ENCODE data around the gene TCEAL4.

GRCh38 chrX:103630171-103630511, 44.8 kb downstream of the TCEAL4 start:
- TF ChIP-seq CTCF (IDR thresholded peaks at IDR 0.05) (no peak), POLR2AphosphoS5 (IDR thresholded peaks at IDR 0.05; ENCODE audit: insufficient read depth in 1 of 2, low read depth in 1 of 2) (no peak), POLR2A (IDR thresholded peaks at IDR 0.05) (no peak)
